ENCODE results near the gene LSAMP. TPM values are rescaled to one million over a fixed set of nuclear protein-coding genes. Genes with fewer than 3 reads are reported as not detected.

Gene LSAMP
- total RNA-seq, 1 donor from 2014 or later, result 10.2 TPM

DNA sequence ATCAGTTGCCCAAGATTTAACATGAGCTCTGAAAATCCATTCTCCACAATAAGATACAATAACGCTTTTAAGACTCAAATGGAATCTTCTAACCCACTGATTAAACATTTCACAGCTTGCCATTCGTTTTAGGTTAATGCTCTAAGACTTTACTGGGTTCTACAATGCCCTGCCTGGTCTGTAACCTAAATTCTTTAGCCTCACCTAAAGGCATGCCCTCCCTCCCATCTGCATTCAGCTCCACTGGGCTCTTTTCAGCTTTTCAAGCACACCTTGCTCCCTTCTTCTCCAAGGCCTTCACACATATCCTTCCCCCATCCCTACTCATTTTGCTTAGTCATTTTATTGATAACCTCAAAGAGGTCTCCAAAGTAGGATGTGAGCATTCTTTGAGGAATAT lies 290.9 kb downstream of the LSAMP start:
- DNase-seq (ENCODE audit: low read depth), result no peak
- TF ChIP-seq, protein P1, sequence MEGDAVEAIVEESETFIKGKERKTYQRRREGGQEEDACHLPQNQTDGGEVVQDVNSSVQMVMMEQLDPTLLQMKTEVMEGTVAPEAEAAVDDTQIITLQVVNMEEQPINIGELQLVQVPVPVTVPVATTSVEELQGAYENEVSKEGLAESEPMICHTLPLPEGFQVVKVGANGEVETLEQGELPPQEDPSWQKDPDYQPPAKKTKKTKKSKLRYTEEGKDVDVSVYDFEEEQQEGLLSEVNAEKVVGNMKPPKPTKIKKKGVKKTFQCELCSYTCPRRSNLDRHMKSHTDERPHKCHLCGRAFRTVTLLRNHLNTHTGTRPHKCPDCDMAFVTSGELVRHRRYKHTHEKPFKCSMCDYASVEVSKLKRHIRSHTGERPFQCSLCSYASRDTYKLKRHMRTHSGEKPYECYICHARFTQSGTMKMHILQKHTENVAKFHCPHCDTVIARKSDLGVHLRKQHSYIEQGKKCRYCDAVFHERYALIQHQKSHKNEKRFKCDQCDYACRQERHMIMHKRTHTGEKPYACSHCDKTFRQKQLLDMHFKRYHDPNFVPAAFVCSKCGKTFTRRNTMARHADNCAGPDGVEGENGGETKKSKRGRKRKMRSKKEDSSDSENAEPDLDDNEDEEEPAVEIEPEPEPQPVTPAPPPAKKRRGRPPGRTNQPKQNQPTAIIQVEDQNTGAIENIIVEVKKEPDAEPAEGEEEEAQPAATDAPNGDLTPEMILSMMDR (IDR thresholded peaks at IDR 0.05; ENCODE audit: insufficient read depth, low read length, poor library complexity, severe bottlenecking), result no peak
- Histone ChIP-seq H3K4me3 (ENCODE audit: low read depth, low read length) (no peak overlapping the region), H3K27me3 (ENCODE audit: control insufficient read depth, insufficient read depth, low read length) (no peaks in the 10 kb centered on the region), H3K36me3 (ENCODE audit: control insufficient read depth, insufficient read depth, low read length) (no peaks in the 10 kb centered on the region)

DNA sequence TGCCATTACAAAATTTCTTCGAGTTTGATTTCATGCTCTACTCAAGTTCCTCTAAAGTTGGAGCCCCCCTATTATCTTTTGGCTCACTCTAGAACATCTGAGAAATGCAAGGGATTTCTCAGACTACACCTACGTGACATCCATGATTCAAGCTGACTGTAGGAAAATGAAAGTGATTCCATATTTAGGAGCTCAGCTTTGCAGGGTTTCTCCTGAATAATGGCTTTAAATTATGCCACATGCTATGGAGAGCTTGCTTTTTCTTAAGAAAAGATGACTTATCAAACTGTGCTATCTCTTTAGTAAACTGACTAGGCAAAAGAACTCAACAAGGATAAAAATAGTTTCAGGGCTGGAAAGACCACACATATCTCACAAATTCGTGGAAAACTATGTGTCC lies 292.1 kb downstream of the LSAMP start:
- H3K27me3 ChIP-seq (ENCODE audit: control insufficient read depth, insufficient read depth, low read length), result no peaks in the 10 kb centered on the region
- TF ChIP-seq, protein P1 (IDR thresholded peaks at IDR 0.05; ENCODE audit: insufficient read depth, low read length, poor library complexity, severe bottlenecking), result no peak
- DNase-seq (ENCODE audit: low read depth), result no peak
- no peaks in the 10 kb centered on the region for H3K36me3 ChIP-seq (ENCODE audit: control insufficient read depth, insufficient read depth, low read length)
- no peak overlapping the region for H3K4me3 ChIP-seq (ENCODE audit: low read depth, low read length)

DNA sequence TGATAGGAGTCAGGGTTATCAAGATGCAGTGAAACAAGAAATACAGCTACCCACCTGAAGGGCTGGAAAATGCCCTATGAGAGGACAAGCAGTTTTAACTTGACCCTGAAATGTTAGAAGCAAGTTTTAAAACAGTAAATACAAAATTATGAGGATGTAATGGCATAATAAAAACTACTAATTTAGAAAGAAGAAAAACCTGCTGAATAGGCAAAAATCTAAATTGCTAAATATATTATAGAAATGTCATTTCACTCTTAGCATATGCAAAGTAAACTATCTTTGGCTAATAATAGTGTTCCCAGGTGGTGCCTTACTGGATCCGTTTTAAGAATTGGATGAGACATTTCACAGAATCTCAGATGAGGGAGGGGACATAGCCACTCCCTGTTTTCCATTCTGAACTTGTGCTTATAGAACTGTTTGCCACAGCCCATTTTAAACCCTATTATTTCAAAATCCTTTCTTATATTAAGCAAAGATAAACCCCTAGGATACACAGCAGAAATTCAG lies 294.6 kb downstream of the LSAMP start:
- Histone ChIP-seq H3K4me3 (ENCODE audit: low read depth, low read length) (no peak overlapping the region), H3K36me3 (ENCODE audit: control insufficient read depth, insufficient read depth, low read length) (no peaks in the 10 kb centered on the region), H3K27me3 (ENCODE audit: control insufficient read depth, insufficient read depth, low read length) (no peaks in the 10 kb centered on the region)
- TF ChIP-seq, protein P1 (IDR thresholded peaks at IDR 0.05; ENCODE audit: insufficient read depth, low read length, poor library complexity, severe bottlenecking), result no peak
- no peak for DNase-seq (ENCODE audit: low read depth)

DNA sequence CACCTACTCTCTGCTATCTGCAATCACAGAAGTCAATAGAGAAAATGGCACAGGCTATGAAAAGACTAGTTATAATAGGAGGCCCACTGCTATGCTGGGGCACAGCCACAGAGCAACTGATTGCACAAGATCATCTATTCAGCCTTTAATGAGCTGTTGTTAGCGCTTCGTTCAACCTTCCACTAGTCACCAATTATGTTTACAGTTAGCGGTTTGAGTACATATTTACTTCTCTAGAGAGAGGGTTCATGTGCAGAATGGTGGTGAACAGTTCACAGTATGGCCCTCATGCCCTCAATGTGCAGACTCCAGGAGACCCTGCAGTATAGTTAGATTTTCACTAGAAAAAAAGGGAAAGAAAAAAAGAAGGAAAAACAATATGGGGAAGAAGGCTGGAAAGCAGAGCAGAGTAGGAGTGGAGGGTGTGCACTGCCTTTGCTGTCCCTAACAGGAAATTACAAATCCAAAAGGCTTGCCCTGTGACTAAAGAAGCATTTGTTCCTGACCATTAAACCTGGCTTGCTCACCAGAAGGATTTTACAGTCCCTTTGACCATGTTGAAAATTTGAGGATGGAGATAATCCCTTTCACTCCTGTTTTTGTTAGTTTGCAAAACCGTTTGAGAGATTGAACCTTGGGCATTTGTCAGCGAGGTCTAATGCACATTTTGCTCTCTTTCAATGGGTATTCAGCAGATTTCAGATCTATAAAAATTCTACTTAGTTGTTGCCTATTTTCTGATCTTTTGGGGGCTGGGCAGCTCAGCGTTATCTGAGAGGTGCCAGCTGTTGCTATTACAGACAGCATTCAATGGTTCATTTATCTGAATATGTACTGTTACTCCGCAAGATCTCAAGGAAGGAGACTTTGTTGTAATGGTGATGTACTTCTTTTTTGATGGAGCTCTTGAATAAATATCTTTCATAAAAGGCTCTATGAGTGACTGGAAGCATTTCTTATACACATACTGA lies 296.1 kb downstream of the LSAMP start:
- no peaks in the 10 kb centered on the region for H3K27me3 ChIP-seq (ENCODE audit: control insufficient read depth, insufficient read depth, low read length)
- H3K4me3 ChIP-seq (ENCODE audit: low read depth, low read length), result no peak overlapping the region
- H3K36me3 ChIP-seq (ENCODE audit: control insufficient read depth, insufficient read depth, low read length), result no peaks in the 10 kb centered on the region

DNA sequence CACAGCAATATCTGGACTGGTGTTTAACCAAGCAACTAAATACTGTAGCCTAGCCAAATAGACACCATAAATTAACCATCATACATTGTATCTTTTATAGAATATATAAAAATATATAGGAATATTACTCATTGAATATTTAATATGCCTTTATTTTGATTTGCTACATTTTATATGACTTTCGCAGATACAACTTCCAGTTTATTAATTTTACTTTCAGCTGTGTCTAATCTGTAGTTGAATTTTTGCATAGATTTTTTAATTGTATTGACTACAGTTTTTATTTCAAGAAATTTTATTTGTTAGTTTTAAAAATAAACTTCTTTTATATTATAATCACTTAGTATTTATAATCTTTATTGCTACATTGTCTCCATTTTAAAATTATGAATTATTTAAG lies 299.7 kb downstream of the LSAMP start:
- TF ChIP-seq, protein P1 (IDR thresholded peaks at IDR 0.05; ENCODE audit: insufficient read depth, low read length, poor library complexity, severe bottlenecking), result no peak
- no peak for DNase-seq (ENCODE audit: low read depth)
- Histone ChIP-seq H3K4me3 (ENCODE audit: low read depth, low read length) (no peak overlapping the region), H3K27me3 (ENCODE audit: control insufficient read depth, insufficient read depth, low read length) (no peaks in the 10 kb centered on the region), H3K36me3 (ENCODE audit: control insufficient read depth, insufficient read depth, low read length) (no peaks in the 10 kb centered on the region)

More for the DNA sequence above, 296.1 kb downstream of the LSAMP start:
- DNase-seq (ENCODE audit: low read depth), result peak; percentile 60
- TF ChIP-seq, protein P1 (IDR thresholded peaks at IDR 0.05; ENCODE audit: insufficient read depth, low read length, poor library complexity, severe bottlenecking), result no peak

Measured in kidney epithelial cell (primary cell).